GM23248 (cell line): Measurements from ENCODE around the gene MAPK8.

ENCODE experiments used
- EZH2 ChIP-seq: fragments of 200-600 bp; sonication (generic); IDR thresholded peaks from 2 replicates; pipeline ENCODE4 v1.6.1; 2018; ENCODE audit warnings: antibody characterized with exemption, mild to moderate bottlenecking; ENCODE audit not compliant: insufficient read depth, poor library complexity, severe bottlenecking
- EZH2phosphoT487 ChIP-seq: fragments of 200-600 bp; sonication (generic); IDR thresholded peaks from 2 replicates; pipeline ENCODE4 v1.6.1; 2018; ENCODE audit warnings: antibody characterized with exemption, moderate library complexity, mild to moderate bottlenecking, low read depth; ENCODE audit not compliant: insufficient read depth

DNA sequence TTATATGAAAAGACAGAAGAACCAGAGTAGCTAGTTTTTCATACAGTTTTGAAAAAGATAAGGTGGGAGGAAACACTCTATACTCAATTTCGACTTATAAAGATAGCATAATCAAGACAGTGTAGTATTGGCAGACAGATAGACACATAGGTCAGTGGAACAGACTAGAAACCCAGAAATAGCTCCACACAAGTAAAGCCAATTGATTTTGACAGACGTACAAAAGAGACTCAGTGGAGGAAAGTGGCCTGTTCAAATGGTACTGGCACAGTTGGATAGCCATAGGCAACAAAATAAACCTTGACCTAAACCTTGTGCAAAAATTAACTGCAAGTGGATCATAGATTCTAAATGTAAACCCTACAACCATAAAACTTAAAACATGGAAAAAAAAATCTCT is 46.8 kb downstream of the MAPK8 start:
- no peak for TF ChIP-seq EZH2
- no peak for TF ChIP-seq EZH2phosphoT487
